ENCODE results near the gene RAB27B.

GRCh38 chr18:54939361-54939917 lies 111.2 kb downstream of the RAB27B start:
- no peak for TF ChIP-seq ZNF76 (tag by site-specific recombination; IDR thresholded peaks at IDR 0.05; ENCODE audit: borderline replicate concordance, low read depth)
- TF ChIP-seq SETDB1 (IDR thresholded peaks at IDR 0.05; ENCODE audit: insufficient read length, low read length), result no peak
- TF ChIP-seq REST (tag by site-specific recombination; IDR thresholded peaks at IDR 0.05), result no peak
- TF ChIP-seq CTCF (tag by site-specific recombination; IDR thresholded peaks at IDR 0.05), result no peak
- no peak for TF ChIP-seq PBX3 (CRISPR knock-in tag; IDR thresholded peaks at IDR 0.05)
- no peak for TF ChIP-seq ZNF530 (tag by site-specific recombination; IDR thresholded peaks at IDR 0.05; ENCODE audit: low read depth)
- TF ChIP-seq PATZ1 (tag by site-specific recombination; IDR thresholded peaks at IDR 0.05), result no peak
- TF ChIP-seq ZNF362 (tag by site-specific recombination; IDR thresholded peaks at IDR 0.05), result no peak
- TF ChIP-seq ZBTB48 (tag by site-specific recombination; IDR thresholded peaks at IDR 0.05), result no peak
- no peak for TF ChIP-seq ZNF561 (tag by site-specific recombination; IDR thresholded peaks at IDR 0.05; ENCODE audit: borderline replicate concordance)
- TF ChIP-seq ZNF639 (tag by site-specific recombination; IDR thresholded peaks at IDR 0.05), result no peak
- TF ChIP-seq ZBTB21 (tag by site-specific recombination; IDR thresholded peaks at IDR 0.05), result no peak
- TF ChIP-seq ZNF48 (tag by site-specific recombination; IDR thresholded peaks at IDR 0.05), result no peak
- no peak for TF ChIP-seq ZBTB8A (tag by site-specific recombination; IDR thresholded peaks at IDR 0.05)

Measured in HEK293 (cell line).